ENCODE data around the gene TMEM254.

DNA sequence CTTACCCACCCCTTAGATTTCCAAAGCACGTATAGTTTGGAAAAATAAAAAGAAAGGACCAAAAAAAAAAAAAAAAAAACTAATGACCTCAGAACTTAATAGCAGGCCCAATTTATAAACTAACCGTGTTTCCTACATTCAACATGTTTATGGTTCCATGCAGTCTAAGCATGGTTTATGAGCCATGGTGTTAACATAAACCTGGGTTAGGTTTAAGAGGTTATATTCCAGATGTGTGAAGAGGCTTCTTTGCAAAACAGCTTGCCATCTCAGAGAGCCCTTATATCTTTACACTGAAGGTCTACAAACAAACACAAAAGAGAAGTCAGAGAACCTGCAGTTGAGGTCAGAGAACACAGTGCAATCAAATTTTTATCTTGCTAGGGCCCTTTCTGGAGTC, 15.8 kb downstream of the TMEM254 start:
- TF ChIP-seq, protein P1, sequence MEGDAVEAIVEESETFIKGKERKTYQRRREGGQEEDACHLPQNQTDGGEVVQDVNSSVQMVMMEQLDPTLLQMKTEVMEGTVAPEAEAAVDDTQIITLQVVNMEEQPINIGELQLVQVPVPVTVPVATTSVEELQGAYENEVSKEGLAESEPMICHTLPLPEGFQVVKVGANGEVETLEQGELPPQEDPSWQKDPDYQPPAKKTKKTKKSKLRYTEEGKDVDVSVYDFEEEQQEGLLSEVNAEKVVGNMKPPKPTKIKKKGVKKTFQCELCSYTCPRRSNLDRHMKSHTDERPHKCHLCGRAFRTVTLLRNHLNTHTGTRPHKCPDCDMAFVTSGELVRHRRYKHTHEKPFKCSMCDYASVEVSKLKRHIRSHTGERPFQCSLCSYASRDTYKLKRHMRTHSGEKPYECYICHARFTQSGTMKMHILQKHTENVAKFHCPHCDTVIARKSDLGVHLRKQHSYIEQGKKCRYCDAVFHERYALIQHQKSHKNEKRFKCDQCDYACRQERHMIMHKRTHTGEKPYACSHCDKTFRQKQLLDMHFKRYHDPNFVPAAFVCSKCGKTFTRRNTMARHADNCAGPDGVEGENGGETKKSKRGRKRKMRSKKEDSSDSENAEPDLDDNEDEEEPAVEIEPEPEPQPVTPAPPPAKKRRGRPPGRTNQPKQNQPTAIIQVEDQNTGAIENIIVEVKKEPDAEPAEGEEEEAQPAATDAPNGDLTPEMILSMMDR (IDR thresholded peaks at IDR 0.05; ENCODE audit: low read depth, low read length, poor library complexity, severe bottlenecking), result no peak
- TF ChIP-seq EZH2phosphoT487 (IDR thresholded peaks at IDR 0.05; ENCODE audit: borderline replicate concordance, low read length), result no peak
